Measurements from ENCODE around the gene BIN1.

Gene BIN1

GRCh38 chr2:127049927-127050802, 56.8 kb downstream of the BIN1 start:
- DNase-seq (ENCODE audit: low read depth in 2 of 2) = peak; percentile 55 to 73
- TF ChIP-seq CTCF (IDR thresholded peaks at IDR 0.05; ENCODE audit: low read depth, low read length) = peak; percentile 75
- no peak overlapping the region for H3K4me3 ChIP-seq (replicated peaks in 1 of 2; ENCODE audit: low read depth in 2 of 2, low read length in 2 of 2)

GRCh38 chr2:127048969-127049897, 57.7 kb downstream of the BIN1 start:
- no peak overlapping the region for H3K4me3 ChIP-seq (replicated peaks in 1 of 2; ENCODE audit: low read depth in 2 of 2, low read length in 2 of 2)
- no peak for TF ChIP-seq CTCF (IDR thresholded peaks at IDR 0.05; ENCODE audit: low read depth, low read length)
- DNase-seq (ENCODE audit: low read depth in 2 of 2) = no peak

GRCh38 chr2:127048618-127048935, 58.4 kb downstream of the BIN1 start:
- DNase-seq (ENCODE audit: low read depth in 2 of 2) = no peak
- TF ChIP-seq CTCF (IDR thresholded peaks at IDR 0.05; ENCODE audit: low read depth, low read length) = no peak

GRCh38 chr2:127047716-127048617, 59.0 kb downstream of the BIN1 start:
- TF ChIP-seq CTCF (IDR thresholded peaks at IDR 0.05; ENCODE audit: low read depth, low read length) = no peak
- no peak overlapping the region for H3K4me3 ChIP-seq (replicated peaks in 1 of 2; ENCODE audit: low read depth in 2 of 2, low read length in 2 of 2)
- no peak for DNase-seq (ENCODE audit: low read depth in 2 of 2)

More at GRCh38 chr2:127048618-127048935, 58.4 kb downstream of the BIN1 start:
- no peak overlapping the region for H3K4me3 ChIP-seq (replicated peaks in 1 of 2; ENCODE audit: low read depth in 2 of 2, low read length in 2 of 2)

GRCh38 chr2:127047054-127047453, 59.9 kb downstream of the BIN1 start:
- TF ChIP-seq CTCF (IDR thresholded peaks at IDR 0.05; ENCODE audit: low read depth, low read length) = no peak
- DNase-seq (ENCODE audit: low read depth in 2 of 2) = no peak

GRCh38 chr2:127046579-127046978, 60.4 kb downstream of the BIN1 start:
- no peak overlapping the region for H3K4me3 ChIP-seq (replicated peaks in 1 of 2; ENCODE audit: low read depth in 2 of 2, low read length in 2 of 2)
- TF ChIP-seq CTCF (IDR thresholded peaks at IDR 0.05; ENCODE audit: low read depth, low read length) = no peak
- DNase-seq (ENCODE audit: low read depth in 2 of 2) = no peak

More at GRCh38 chr2:127047054-127047453, 59.9 kb downstream of the BIN1 start:
- H3K4me3 ChIP-seq (replicated peaks in 1 of 2; ENCODE audit: low read depth in 2 of 2, low read length in 2 of 2) = no peak overlapping the region

Data from cardiac fibroblast (primary cell).